B cell (primary cell): ENCODE results near the gene PALLD.

Source experiments
- EZH2 ChIP-seq: IDR thresholded peaks from 2 replicates; pipeline ENCODE4 v1.6.1; 2012; ENCODE audit warnings: borderline replicate concordance, low read depth, mild to moderate bottlenecking, moderate library complexity, low read length; ENCODE audit not compliant: insufficient read depth, poor library complexity, severe bottlenecking
- TF ChIP-seq, protein P1 (sequence below): fragments of 200-600 bp; IDR thresholded peaks from one replicate; pipeline ENCODE4 v1.8.0; 2022; ENCODE audit warnings: antibody characterized with exemption, mild to moderate bottlenecking

DNA sequence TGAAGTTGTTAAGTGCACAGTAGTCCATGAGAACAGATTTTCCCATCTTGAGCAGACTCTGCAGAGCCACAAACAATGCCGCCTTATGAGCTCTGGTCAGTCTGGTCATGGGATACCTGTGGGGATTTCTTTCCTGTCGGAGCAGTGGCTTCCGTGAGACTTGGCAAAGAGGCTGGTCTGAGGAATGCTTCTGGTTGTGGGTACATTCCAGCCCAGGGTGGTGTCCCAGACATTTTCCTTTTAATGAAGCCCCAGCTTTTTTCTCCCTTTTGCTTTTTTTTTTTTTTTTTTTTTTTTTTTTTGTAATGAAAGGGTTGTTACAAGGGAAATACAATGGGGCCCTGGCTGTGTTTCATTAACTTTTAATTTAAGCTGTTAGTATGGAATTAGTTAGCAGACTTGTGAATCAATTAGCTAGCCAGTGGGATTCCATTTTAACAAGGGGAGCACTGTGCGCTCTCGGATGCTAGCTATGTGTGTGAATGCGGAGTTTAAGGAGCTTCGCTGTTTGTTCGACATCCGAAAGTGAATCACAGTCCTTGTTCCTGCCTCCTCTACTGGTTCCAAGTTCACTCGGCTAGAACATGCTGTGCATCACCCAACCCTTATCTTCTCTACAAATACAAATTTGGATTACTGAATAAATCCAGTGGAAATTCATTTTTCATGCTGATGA lies 288.1 kb downstream of the PALLD start:
- TF ChIP-seq, protein P1, sequence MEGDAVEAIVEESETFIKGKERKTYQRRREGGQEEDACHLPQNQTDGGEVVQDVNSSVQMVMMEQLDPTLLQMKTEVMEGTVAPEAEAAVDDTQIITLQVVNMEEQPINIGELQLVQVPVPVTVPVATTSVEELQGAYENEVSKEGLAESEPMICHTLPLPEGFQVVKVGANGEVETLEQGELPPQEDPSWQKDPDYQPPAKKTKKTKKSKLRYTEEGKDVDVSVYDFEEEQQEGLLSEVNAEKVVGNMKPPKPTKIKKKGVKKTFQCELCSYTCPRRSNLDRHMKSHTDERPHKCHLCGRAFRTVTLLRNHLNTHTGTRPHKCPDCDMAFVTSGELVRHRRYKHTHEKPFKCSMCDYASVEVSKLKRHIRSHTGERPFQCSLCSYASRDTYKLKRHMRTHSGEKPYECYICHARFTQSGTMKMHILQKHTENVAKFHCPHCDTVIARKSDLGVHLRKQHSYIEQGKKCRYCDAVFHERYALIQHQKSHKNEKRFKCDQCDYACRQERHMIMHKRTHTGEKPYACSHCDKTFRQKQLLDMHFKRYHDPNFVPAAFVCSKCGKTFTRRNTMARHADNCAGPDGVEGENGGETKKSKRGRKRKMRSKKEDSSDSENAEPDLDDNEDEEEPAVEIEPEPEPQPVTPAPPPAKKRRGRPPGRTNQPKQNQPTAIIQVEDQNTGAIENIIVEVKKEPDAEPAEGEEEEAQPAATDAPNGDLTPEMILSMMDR, result no peak
- no peak for TF ChIP-seq EZH2
